ENCODE data around the gene COX8C. TPM values are rescaled to one million over a fixed set of nuclear protein-coding genes. Genes with fewer than 3 reads are reported as not detected.
"Not testable (repeated sequence)": the region's sequence is repeated elsewhere in the genome, so short reads cannot be mapped to it uniquely, and the experiment has no call there.

COX8C gene
- total RNA-seq, 4 donors from 2014 or later, result not detected

- Histone ChIP-seq H3K27me3 (no peaks in the 10 kb centered on the region), H3K4me1 (no peaks in the 10 kb centered on the region), H3K4me3 (no peak overlapping the region), H3K36me3 (no peaks in the 10 kb centered on the region), H3K9me3 (no peaks in the 10 kb centered on the region), H3K27ac (no peak overlapping the region)
- TF ChIP-seq POLR2A (IDR thresholded peaks at IDR 0.05) (no peak), CTCF (IDR thresholded peaks at IDR 0.05) (no peak), EP300 (IDR thresholded peaks at IDR 0.05) (no peak), POLR2AphosphoS5 (IDR thresholded peaks at IDR 0.05) (no peak)
- DNase-seq (ENCODE audit: low spot score in 2 of 2), result no peak
- WGBS, result 83% methylated on average over 4 of the region's 4 CpGs
Measured at GRCh38 chr14:93369713-93370266, 22.8 kb downstream of the COX8C start.

GRCh38 chr14:93375673-93376156 lies 28.7 kb downstream of the COX8C start:
- Histone ChIP-seq H3K4me1 (no peaks in the 10 kb centered on the region), H3K36me3 (no peaks in the 10 kb centered on the region), H3K27ac (no peak overlapping the region), H3K9me3 (no peaks in the 10 kb centered on the region), H3K4me3 (no peak overlapping the region), H3K27me3 (no peaks in the 10 kb centered on the region)
- 84% methylated on average over 6 of the region's 6 CpGs for WGBS
- DNase-seq (ENCODE audit: low spot score in 2 of 2), result no peak
- no peak for TF ChIP-seq EP300 (IDR thresholded peaks at IDR 0.05)
- TF ChIP-seq POLR2A (IDR thresholded peaks at IDR 0.05), result no peak
- TF ChIP-seq CTCF (IDR thresholded peaks at IDR 0.05), result no peak
- TF ChIP-seq POLR2AphosphoS5 (IDR thresholded peaks at IDR 0.05), result no peak

- no peaks in the 10 kb centered on the region for H3K4me1 ChIP-seq
- H3K4me3 ChIP-seq, result no peak overlapping the region
- no peak for DNase-seq (ENCODE audit: low spot score in 2 of 2)
- no peak for TF ChIP-seq CTCF (IDR thresholded peaks at IDR 0.05)
- no peak for TF ChIP-seq EP300 (IDR thresholded peaks at IDR 0.05)
- TF ChIP-seq POLR2A (IDR thresholded peaks at IDR 0.05), result no peak
- no peak for TF ChIP-seq POLR2AphosphoS5 (IDR thresholded peaks at IDR 0.05)
- H3K27me3 ChIP-seq, result no peaks in the 10 kb centered on the region
- no peak overlapping the region for H3K27ac ChIP-seq
- H3K36me3 ChIP-seq, result no peaks in the 10 kb centered on the region
- WGBS, result 52% methylated on average over 1 of the region's 1 CpG
- no peaks in the 10 kb centered on the region for H3K9me3 ChIP-seq
Measured at GRCh38 chr14:93379831-93380230, 32.8 kb downstream of the COX8C start.

GRCh38 chr14:93381644-93382043 lies 34.7 kb downstream of the COX8C start:
- Histone ChIP-seq H3K4me3 (no peak overlapping the region), H3K27me3 (no peaks in the 10 kb centered on the region), H3K4me1 (no peaks in the 10 kb centered on the region), H3K27ac (no peak overlapping the region), H3K36me3 (no peaks in the 10 kb centered on the region), H3K9me3 (no peaks in the 10 kb centered on the region)
- 61% methylated on average over 1 of the region's 1 CpG for WGBS
- DNase-seq (ENCODE audit: low spot score in 2 of 2), result no peak
- no peak for TF ChIP-seq POLR2AphosphoS5 (IDR thresholded peaks at IDR 0.05)

- H3K27me3 ChIP-seq; DNase-seq (ENCODE audit: low spot score in 2 of 2); H3K9me3 ChIP-seq; H3K4me3 ChIP-seq; H3K36me3 ChIP-seq; H3K27ac ChIP-seq; H3K4me1 ChIP-seq: not testable (repeated sequence)
- WGBS, result 53% methylated on average over 1 of the region's 1 CpG
Measured at GRCh38 chr14:93384256-93384655, 37.3 kb downstream of the COX8C start.

GRCh38 chr14:93395231-93395630 lies 48.2 kb downstream of the COX8C start:
- H3K9me3 ChIP-seq, result peaks cover 4% of the 10 kb centered on the region
- no peaks in the 10 kb centered on the region for H3K4me1 ChIP-seq
- H3K36me3 ChIP-seq, result no peaks in the 10 kb centered on the region
- peaks cover 3% of the 10 kb centered on the region for H3K27me3 ChIP-seq
- DNase-seq (ENCODE audit: low spot score in 2 of 2), result no peak
- TF ChIP-seq POLR2A (IDR thresholded peaks at IDR 0.05), result no peak
- TF ChIP-seq POLR2AphosphoS5 (IDR thresholded peaks at IDR 0.05), result no peak
- TF ChIP-seq EP300 (IDR thresholded peaks at IDR 0.05), result no peak
- TF ChIP-seq CTCF (IDR thresholded peaks at IDR 0.05), result no peak
- H3K4me3 ChIP-seq, result no peak overlapping the region
- H3K27ac ChIP-seq, result no peak overlapping the region

All from suprapubic skin (tissue), 4 donors.